ENCODE measurements around the gene SOHLH1.

The SOHLH1 gene

DNA sequence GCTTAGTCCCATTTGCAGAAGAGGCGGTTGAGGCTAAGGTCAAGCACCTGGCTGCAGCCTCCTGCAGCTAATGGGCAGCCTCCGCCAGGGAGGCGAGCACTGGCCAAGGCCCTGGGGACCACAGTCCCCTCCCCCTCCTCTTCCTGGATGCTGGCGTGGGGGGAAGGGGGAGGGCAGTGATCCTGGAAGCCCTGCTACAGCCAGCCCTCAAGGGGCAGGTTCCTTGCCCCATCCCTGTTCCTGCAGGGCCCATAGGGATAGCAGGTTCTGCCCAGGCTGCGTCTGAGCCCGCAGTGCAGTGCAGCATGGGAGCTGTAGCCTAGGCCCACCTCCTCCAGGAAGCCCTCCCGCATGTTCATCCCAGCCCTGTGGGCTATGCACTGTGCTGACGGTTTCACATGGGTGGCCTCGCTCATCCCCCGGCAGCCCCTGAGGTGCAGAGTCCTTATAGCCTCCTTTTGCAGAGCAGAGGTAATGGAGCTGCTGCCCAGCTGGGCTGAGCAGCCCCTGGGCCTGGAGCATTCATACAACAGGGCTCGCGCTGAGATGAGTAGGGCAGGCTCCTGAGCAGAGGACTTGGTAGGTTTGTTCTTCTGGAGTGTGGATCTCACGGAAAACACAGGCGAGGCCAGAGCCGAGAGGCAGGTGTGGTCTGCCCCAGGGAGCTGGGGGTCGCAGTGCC is 38.7 kb upstream of the SOHLH1 start:
- DNase-seq (ENCODE audit: low read depth), result no peak
- no peak overlapping the region for H3K4me3 ChIP-seq (ENCODE audit: control insufficient read depth, low read depth, low read length)
- no peak for TF ChIP-seq CTCF (conservative IDR thresholded peaks at IDR 0.05; ENCODE audit: control insufficient read depth, insufficient read depth, low read depth, low read length)

DNA sequence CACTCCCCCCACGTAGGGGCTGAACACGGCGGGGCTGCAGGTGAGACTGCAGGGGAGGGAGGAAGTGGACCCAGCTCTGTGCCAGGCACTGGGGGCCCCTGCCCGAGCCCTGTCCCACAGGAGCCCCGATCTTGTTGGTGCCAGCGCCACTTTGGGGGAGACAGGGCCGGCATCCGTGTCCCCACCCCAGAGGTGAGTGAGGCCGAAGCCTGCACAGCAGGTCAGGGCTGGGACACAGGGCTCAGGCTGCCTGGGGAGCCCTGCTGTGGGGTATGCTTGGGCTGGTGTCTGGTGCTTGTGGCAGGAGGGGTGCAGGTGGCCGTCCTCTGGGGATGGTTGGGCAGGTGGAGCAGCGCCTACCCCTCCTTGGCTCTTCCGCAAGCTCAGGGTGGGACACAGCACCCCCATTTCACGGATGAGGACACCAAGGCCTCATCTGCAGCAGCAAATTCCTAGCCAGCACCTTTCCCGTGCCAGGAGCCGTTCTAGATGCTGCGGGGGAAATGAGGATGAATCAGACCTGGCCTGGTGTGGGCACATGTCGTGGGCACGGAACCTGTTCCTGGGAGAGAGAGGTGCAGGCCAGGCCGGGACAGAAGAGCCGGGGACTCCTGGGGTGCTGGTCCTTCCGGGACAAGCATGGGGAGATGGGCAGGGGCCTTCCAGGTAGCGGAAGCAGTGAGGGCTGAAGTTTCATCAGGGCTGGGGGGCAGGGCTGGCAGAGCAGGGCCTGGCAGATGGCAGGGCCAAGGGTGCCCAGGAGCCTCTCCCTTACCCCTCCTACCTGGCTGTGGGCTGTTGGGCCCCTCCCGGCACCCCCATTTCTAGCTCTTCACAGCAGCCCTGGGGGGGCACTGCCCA is 37.9 kb upstream of the SOHLH1 start:
- DNase-seq (ENCODE audit: low read depth), result no peak
- TF ChIP-seq CTCF (conservative IDR thresholded peaks at IDR 0.05; ENCODE audit: control insufficient read depth, insufficient read depth, low read depth, low read length), result no peak
- H3K4me3 ChIP-seq (ENCODE audit: control insufficient read depth, low read depth, low read length), result no peak overlapping the region

GRCh38 chr9:135736272-135736978 is 37.1 kb upstream of the SOHLH1 start:
- TF ChIP-seq CTCF (conservative IDR thresholded peaks at IDR 0.05; ENCODE audit: control insufficient read depth, insufficient read depth, low read depth, low read length), result no peak
- DNase-seq (ENCODE audit: low read depth), result no peak
- H3K4me3 ChIP-seq (ENCODE audit: control insufficient read depth, low read depth, low read length), result no peak overlapping the region

DNA sequence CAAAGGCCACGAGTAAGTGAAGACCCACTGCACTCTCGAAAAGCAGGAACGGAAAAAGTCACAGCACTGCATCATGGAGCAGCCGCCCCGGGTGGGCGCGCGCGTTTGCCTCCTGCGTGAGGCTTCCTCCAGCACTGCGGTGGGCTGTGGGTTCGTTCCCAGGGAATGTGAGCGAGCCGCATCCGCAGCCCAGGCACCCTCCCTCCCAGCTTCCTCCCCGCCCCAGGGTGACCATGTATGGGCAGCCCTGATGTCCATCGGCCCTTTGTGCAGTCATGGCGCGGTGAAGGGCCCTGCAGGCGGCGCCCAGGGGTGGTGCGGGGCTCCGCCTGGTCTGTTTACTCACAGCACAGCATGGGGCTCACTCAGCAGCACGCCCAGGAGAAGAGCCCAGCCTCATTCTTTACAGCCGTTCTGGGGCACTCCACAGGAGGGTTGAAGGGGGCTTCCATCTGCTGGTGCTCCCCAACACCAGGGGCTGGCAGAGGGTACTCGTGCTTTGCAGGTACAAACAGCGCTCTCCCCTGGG is 35.4 kb upstream of the SOHLH1 start:
- TF ChIP-seq CTCF (conservative IDR thresholded peaks at IDR 0.05; ENCODE audit: control insufficient read depth, insufficient read depth, low read depth, low read length), result no peak
- DNase-seq (ENCODE audit: low read depth), result no peak
- H3K4me3 ChIP-seq (ENCODE audit: control insufficient read depth, low read depth, low read length), result no peak overlapping the region

- H3K4me3 ChIP-seq (ENCODE audit: control insufficient read depth, low read depth, low read length), result no peak overlapping the region
- no peak for TF ChIP-seq CTCF (conservative IDR thresholded peaks at IDR 0.05; ENCODE audit: control insufficient read depth, insufficient read depth, low read depth, low read length)
- DNase-seq (ENCODE audit: low read depth), result no peak
Measured at GRCh38 chr9:135732569-135733257, 33.4 kb upstream of the SOHLH1 start.

DNA sequence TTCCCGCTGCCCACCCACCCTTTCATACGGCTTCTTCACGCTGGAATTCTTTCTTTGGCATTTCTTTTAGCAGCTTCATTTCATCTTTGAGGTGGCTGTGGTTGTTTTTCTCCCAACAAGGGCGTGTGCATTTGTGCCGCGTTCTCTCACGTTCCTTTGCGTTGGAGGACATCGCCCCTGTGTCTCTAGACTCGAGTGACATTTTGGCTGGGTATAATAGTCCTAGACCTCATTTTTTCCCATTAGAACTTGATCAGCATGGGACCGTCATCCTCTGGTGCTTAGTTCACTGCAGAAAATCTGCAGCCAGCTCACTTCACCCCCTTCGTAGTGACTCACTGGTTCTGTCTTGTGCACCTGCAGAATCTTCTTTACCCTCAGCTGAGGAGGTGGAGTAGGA is 32.2 kb upstream of the SOHLH1 start:
- DNase-seq (ENCODE audit: low read depth), result no peak
- H3K4me3 ChIP-seq (ENCODE audit: control insufficient read depth, low read depth, low read length), result no peak overlapping the region
- no peak for TF ChIP-seq CTCF (conservative IDR thresholded peaks at IDR 0.05; ENCODE audit: control insufficient read depth, insufficient read depth, low read depth, low read length)

All from fibroblast of mammary gland (primary cell).